HepG2 (cell line): ENCODE results near the gene STAP2. TPM values are rescaled to one million over a fixed set of nuclear protein-coding genes. Genes with fewer than 3 reads are reported as not detected.

Experiments
- ARID4A ChIP-seq: sonication (generic); formaldehyde crosslinking; IDR thresholded peaks from 2 replicates; pipeline ENCODE4 v1.5.0; 2020; ENCODE audit warnings: mild to moderate bottlenecking, missing genetic modification reagents, borderline replicate concordance
- CC2D1A ChIP-seq: sonication (generic); formaldehyde crosslinking; IDR thresholded peaks from 2 replicates; pipeline ENCODE4 v1.8.1; 2023; ENCODE audit warnings: mild to moderate bottlenecking, missing genetic modification reagents
- CCAR2 ChIP-seq: fragments of 200-400 bp; formaldehyde crosslinking; optimal IDR thresholded peaks from 2 replicates; pipeline ENCODE3; 2018; ENCODE audit warnings: low read depth, mild to moderate bottlenecking, low read length, moderate library complexity
- EED ChIP-seq: sonication (generic); formaldehyde crosslinking; IDR thresholded peaks from 2 replicates; pipeline ENCODE4 v1.5.0; 2020; ENCODE audit warnings: mild to moderate bottlenecking, missing genetic modification reagents
- ESRRA ChIP-seq: sonication (generic); formaldehyde crosslinking; IDR thresholded peaks from 2 replicates; pipeline ENCODE4 v1.5.1; 2020; ENCODE audit warnings: mild to moderate bottlenecking, low read depth, missing genetic modification reagents
- GATAD1 ChIP-seq: IDR thresholded peaks from 2 replicates; pipeline ENCODE4 v1.6.1; 2016; ENCODE audit warnings: missing genetic modification reagents, missing compliant biosample characterization
- HIVEP1 ChIP-seq: sonication (generic); formaldehyde crosslinking; IDR thresholded peaks from 2 replicates; pipeline ENCODE4 v1.4.0; 2020; ENCODE audit warnings: mild to moderate bottlenecking, missing genetic modification reagents
- ISX ChIP-seq: sonication (generic); formaldehyde crosslinking; conservative IDR thresholded peaks from 2 replicates; pipeline ENCODE4 v1.5.0; 2020; ENCODE audit warnings: missing genetic modification reagents
- KDM4B ChIP-seq: sonication (generic); formaldehyde crosslinking; IDR thresholded peaks from 2 replicates; pipeline ENCODE4 v1.4.0; 2020; ENCODE audit warnings: missing genetic modification reagents
- MAX ChIP-seq: IDR thresholded peaks from 2 replicates; pipeline ENCODE4 v1.6.1; 2012; ENCODE audit warnings: inconsistent platforms
- NAIF1 ChIP-seq: sonication (generic); formaldehyde crosslinking; IDR thresholded peaks from 2 replicates; pipeline ENCODE4 v1.5.0; 2020; ENCODE audit warnings: mild to moderate bottlenecking, missing genetic modification reagents, borderline replicate concordance
- RBFOX2 ChIP-seq: fragments of 200-400 bp; formaldehyde crosslinking; IDR thresholded peaks from 2 replicates; pipeline ENCODE4 v1.6.1; 2017; ENCODE audit warnings: low read depth, mild to moderate bottlenecking, low read length
- RORA ChIP-seq: sonication (generic); formaldehyde crosslinking; IDR thresholded peaks from 2 replicates; pipeline ENCODE4 v1.5.0; 2020; ENCODE audit warnings: mild to moderate bottlenecking, missing genetic modification reagents, moderate library complexity
- SAP130 ChIP-seq: IDR thresholded peaks from 2 replicates; pipeline ENCODE4 v1.6.1; 2016; ENCODE audit warnings: low read depth
- SP2 ChIP-seq: sonication (generic); formaldehyde crosslinking; IDR thresholded peaks from 2 replicates; pipeline ENCODE4 v1.5.1; 2020; ENCODE audit warnings: mild to moderate bottlenecking, missing genetic modification reagents
- ZBTB39 ChIP-seq: sonication (generic); formaldehyde crosslinking; IDR thresholded peaks from 2 replicates; pipeline ENCODE4 v1.5.0; 2020; ENCODE audit warnings: missing genetic modification reagents
- ZNF256 ChIP-seq: sonication (generic); formaldehyde crosslinking; conservative IDR thresholded peaks from 2 replicates; pipeline ENCODE4 v1.4.0; 2020; ENCODE audit warnings: missing genetic modification reagents
- ZNF431 ChIP-seq: sonication (generic); formaldehyde crosslinking; IDR thresholded peaks from 2 replicates; pipeline ENCODE4 v1.9.0; 2022; ENCODE audit warnings: missing genetic modification reagents, low read depth, mild to moderate bottlenecking, borderline replicate concordance
- ZNF446 ChIP-seq: sonication (generic); formaldehyde crosslinking; IDR thresholded peaks from 2 replicates; pipeline ENCODE4 v1.5.0; 2020; ENCODE audit warnings: mild to moderate bottlenecking, missing genetic modification reagents
- ZNF776 ChIP-seq: sonication (generic); formaldehyde crosslinking; IDR thresholded peaks from 2 replicates; pipeline ENCODE4 v1.4.0; 2020; ENCODE audit warnings: mild to moderate bottlenecking, missing genetic modification reagents
- ZNF850 ChIP-seq: sonication (generic); formaldehyde crosslinking; conservative IDR thresholded peaks from 2 replicates; pipeline ENCODE4 v1.9.0; 2021; ENCODE audit warnings: mild to moderate bottlenecking, missing genetic modification reagents
- polyA plus RNA-seq, 8 experiments: library from polyadenylated mRNA; depleted of rRNA in 3 of 8; stranded (reverse) in 7 of 8; unstranded in 1 of 8; fragments of >200 nt; fragmentation: Illumina TruSeq in 4 of 8; extraction: Trizol in 4 of 8; gene quantifications; 2 replicates each; pipeline versions ENCODE4 v1.2.1 to v1.2.3, GENCODE V29; 2011 to 2016; ENCODE audit warnings: low read depth in 4 of 8, missing spikeins in 1 of 8, mixed read lengths in 1 of 8; ENCODE audit not compliant: insufficient read depth in 1 of 8
- total RNA-seq, 5 experiments: library from RNA; depleted of rRNA; stranded (reverse); fragments of >200 nt; fragmentation: Illumina TruSeq; extraction: Trizol; gene quantifications; 2 replicates each; pipeline ENCODE4 v1.2.3, GENCODE V29; 2016; ENCODE audit warnings: low read depth in 1 of 5
- TF ChIP-seq, protein P1 (sequence below): sonication (generic); formaldehyde crosslinking; IDR thresholded peaks from 2 replicates; pipeline ENCODE4 v1.5.1; 2020; ENCODE audit warnings: missing genetic modification reagents, mild to moderate bottlenecking, borderline replicate concordance

Gene STAP2
- total and polyA plus RNA-seq, 2 of the 13 experiments (the other 11 are each of a cell fraction or from before 2014, with no cell fraction given): 39.0 to 43.7 TPM

DNA sequence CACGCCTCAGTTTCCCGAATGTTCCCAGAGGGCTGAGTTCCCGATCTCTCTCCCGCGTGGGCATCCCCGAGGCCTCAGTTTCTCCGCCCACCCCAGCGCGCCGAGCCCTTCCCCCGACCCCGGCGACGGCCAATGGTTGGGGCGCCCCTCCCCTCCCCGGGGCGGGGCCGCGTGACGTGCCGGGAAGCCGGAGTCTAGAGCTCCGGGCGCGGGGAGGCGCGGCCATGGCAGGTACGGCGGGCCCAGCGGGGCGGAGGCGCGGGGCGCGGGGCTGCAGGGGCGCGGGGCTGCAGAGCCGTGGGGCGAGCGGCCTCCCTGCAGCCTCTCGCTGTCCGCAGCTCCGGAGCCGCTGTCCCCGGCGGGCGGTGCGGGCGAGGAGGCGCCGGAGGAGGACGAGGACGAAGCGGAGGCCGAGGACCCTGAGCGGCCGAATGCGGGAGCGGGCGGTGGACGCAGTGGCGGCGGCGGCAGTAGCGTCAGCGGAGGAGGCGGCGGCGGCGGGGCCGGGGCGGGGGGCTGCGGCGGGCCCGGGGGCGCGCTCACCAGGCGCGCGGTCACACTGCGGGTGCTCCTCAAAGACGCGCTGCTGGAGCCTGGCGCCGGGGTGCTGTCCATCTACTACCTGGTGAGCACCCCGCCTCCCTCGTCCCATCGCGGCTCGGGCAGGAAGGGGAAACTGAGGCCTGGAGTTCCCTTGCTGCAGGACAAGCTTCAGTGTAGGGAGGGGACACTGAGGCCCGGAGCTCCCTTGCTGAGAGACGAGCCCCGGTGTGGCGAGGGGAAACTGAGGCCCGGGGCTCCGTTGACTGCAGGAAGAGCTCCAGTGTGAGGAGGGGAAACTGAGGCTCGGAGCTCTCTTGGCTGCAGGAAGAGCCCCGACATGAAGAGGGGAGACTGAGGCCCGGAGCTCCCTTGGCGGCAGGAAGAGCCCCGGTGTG, 5.0 kb upstream of the STAP2 start, which contains the start of gene MPND (continued):
- peak; percentile 71; the same call in 1 of the 2 replicates for TF ChIP-seq ZBTB39 (CRISPR knock-in tag)
- no peak for TF ChIP-seq ZNF446 (CRISPR knock-in tag)
- TF ChIP-seq SP2: no peak
- TF ChIP-seq ZNF850 (CRISPR knock-in tag): no peak
- no peak for TF ChIP-seq ESRRA (CRISPR knock-in tag)
- 0 out of 2 replicates have a peak, but pooled peaks have one; percentile 2 for TF ChIP-seq ZNF431 (CRISPR knock-in tag)
- no peak for TF ChIP-seq ZNF256 (CRISPR knock-in tag)
- TF ChIP-seq CCAR2: no peak
- TF ChIP-seq KDM4B (CRISPR knock-in tag): 0 out of 2 replicates have a peak, but pooled peaks have one; percentile 6
- TF ChIP-seq MAX: 0 out of 2 replicates have a peak, but pooled peaks have one; percentile 77
- no peak for TF ChIP-seq RORA (CRISPR knock-in tag)
- TF ChIP-seq, protein P1, sequence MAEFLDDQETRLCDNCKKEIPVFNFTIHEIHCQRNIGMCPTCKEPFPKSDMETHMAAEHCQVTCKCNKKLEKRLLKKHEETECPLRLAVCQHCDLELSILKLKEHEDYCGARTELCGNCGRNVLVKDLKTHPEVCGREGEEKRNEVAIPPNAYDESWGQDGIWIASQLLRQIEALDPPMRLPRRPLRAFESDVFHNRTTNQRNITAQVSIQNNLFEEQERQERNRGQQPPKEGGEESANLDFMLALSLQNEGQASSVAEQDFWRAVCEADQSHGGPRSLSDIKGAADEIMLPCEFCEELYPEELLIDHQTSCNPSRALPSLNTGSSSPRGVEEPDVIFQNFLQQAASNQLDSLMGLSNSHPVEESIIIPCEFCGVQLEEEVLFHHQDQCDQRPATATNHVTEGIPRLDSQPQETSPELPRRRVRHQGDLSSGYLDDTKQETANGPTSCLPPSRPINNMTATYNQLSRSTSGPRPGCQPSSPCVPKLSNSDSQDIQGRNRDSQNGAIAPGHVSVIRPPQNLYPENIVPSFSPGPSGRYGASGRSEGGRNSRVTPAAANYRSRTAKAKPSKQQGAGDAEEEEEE (CRISPR knock-in tag): no peak
- peak; percentile 73; the same call in 1 of the 2 replicates for TF ChIP-seq SAP130 (CRISPR knock-in tag)
- peak; percentile 70 for TF ChIP-seq ARID4A (CRISPR knock-in tag)
- TF ChIP-seq EED (CRISPR knock-in tag): no peak
- 0 out of 2 replicates have a peak, but pooled peaks have one; percentile 31 for TF ChIP-seq HIVEP1 (CRISPR knock-in tag)
- no peak for TF ChIP-seq ZNF776 (CRISPR knock-in tag)
- TF ChIP-seq ISX (CRISPR knock-in tag): no peak
- TF ChIP-seq NAIF1 (CRISPR knock-in tag): no peak
- peak; percentile 64 for TF ChIP-seq GATAD1 (CRISPR knock-in tag)
- TF ChIP-seq RBFOX2: peak; percentile 73
- TF ChIP-seq CC2D1A (CRISPR knock-in tag): no peak
